Caki2 (cell line): ENCODE results near the gene RAD51C. TPM values are rescaled to one million over a fixed set of nuclear protein-coding genes. Genes with fewer than 3 reads are reported as not detected.
"Not testable (repeated sequence)": the region's sequence is repeated elsewhere in the genome, so short reads cannot be mapped to it uniquely, and the experiment has no call there.

Source experiments
- DNase-seq: peaks from one replicate; pipeline ENCODE4 v3.0.0-alpha.2; 2015; ENCODE audit warnings: low read depth
- in situ Hi-C: cut with HindIII; loops from 2 replicates; pipeline ENCODE4 v1.10.0; 2016; ENCODE audit warnings: low sequenced_read_pairs, low pct_unique_long_range_greater_than_20kb, mixed read lengths
- total RNA-seq: library from RNA; depleted of rRNA; stranded (reverse); fragments of >200 nt; shearing (Covaris generic); gene quantifications from 2 replicates; pipeline ENCODE4 v1.2.3, GENCODE V29; 2014; ENCODE audit warnings: low replicate concordance; rRNA removed

Gene RAD51C
- total RNA-seq, 1 experiment from 2014 or later, result 74.1 TPM

DNA sequence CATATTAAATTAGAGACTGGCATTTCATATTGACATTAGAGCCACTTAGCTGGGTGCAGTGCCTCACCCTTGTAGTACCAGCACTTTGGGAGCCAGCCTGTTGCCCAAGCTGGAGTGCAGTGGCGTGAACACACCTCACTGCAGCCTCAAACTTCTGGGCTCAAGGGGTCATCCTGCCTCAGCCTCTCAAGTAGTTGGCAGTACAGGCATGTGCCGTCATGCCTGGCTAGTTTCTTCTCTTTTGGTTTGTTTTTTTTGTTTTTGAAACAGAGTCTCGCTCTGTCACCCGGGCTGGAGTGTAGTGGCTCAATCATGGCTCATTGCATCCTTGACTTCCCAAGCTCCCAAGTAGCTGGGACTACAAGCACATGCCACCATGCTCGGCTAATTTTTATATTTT, 72.0 kb downstream of the RAD51C start:
- DNase-seq, result peak; percentile 96
- in situ Hi-C loops, result no loop called here

- DNase-seq, in situ Hi-C loops: not testable (repeated sequence)
Measured at GRCh38 chr17:58778482-58778881, 86.1 kb downstream of the RAD51C start.

- no peak for DNase-seq
- in situ Hi-C loops, result no loop called here
Measured at GRCh38 chr17:58779446-58779845, 87.0 kb downstream of the RAD51C start.

GRCh38 chr17:58783380-58783779, 91.0 kb downstream of the RAD51C start:
- DNase-seq, result no peak
- in situ Hi-C loops, result no loop called here

GRCh38 chr17:58785097-58785496, 92.7 kb downstream of the RAD51C start:
- in situ Hi-C loops, result no loop called here
- DNase-seq, result no peak

Other genes with a start within 250 kb of the RAD51C start
- gene HSF5, start 204.2 kb upstream of the RAD51C start, total RNA-seq, result not detected in 2 replicates
- gene MTMR4, start 178.0 kb upstream of the RAD51C start, total RNA-seq, result 13.4 and 25.7 TPM in 2 replicates
- not detected in 2 replicates for gene TEX14, start 557 bp upstream of the RAD51C start, total RNA-seq
- 0.24 TPM in 1 of 2 replicates, not detected in the other for gene PPM1E, start 63.3 kb downstream of the RAD51C start, total RNA-seq